HepG2 (cell line): ENCODE results near the gene ANKMY2.

Experiments
- CSRNP1 ChIP-seq: sonication (generic); formaldehyde crosslinking; IDR thresholded peaks from 2 replicates; pipeline ENCODE4 v1.8.1; 2023; ENCODE audit warnings: mild to moderate bottlenecking, missing genetic modification reagents
- KDM3A ChIP-seq: IDR thresholded peaks from 2 replicates; pipeline ENCODE4 v1.6.1; 2018; ENCODE audit warnings: low read depth, missing compliant biosample characterization
- RORA ChIP-seq: sonication (generic); formaldehyde crosslinking; IDR thresholded peaks from 2 replicates; pipeline ENCODE4 v1.5.0; 2020; ENCODE audit warnings: mild to moderate bottlenecking, missing genetic modification reagents, moderate library complexity
- TCF7 ChIP-seq: sonication (generic); IDR thresholded peaks from 2 replicates; pipeline ENCODE4 v1.6.1; 2016; ENCODE audit warnings: antibody characterized with exemption, low read depth
- ZKSCAN1 ChIP-seq: fragments of 150-350 bp; IDR thresholded peaks from 2 replicates; pipeline ENCODE4 v1.6.1; 2014; ENCODE audit warnings: low read length

- TF ChIP-seq RORA (no peak), CSRNP1 (CRISPR knock-in tag) (no peak), ZKSCAN1 (no peak), TCF7 (no peak), KDM3A (CRISPR knock-in tag) (no peak)
Observed at GRCh38 chr7:16598015-16598414, 47.5 kb downstream of the ANKMY2 start.
